Activated CD8-positive, alpha-beta memory T cell treated with anti-CD3 and anti-CD28 coated beads, Interleukin-2, amount 50 U/mL, for 1 hour (primary cell): ENCODE results near the gene CCDC187.

Source experiments
- DNase-seq: peaks from one replicate; pipeline ENCODE4 v3.0.0-alpha.2; 2020; ENCODE audit errors: extremely low read depth

CCDC187 gene

GRCh38 chr9:136297016-136297691 is 6.7 kb downstream of the CCDC187 start:
- DNase-seq = no peak

GRCh38 chr9:136296434-136297015 is 7.4 kb downstream of the CCDC187 start:
- DNase-seq = no peak

GRCh38 chr9:136295542-136296433 is 8.1 kb downstream of the CCDC187 start:
- no peak for DNase-seq

GRCh38 chr9:136295055-136295454 is 8.8 kb downstream of the CCDC187 start:
- DNase-seq = no peak

- no peak for DNase-seq
Measured at GRCh38 chr9:136294437-136294836, 9.5 kb downstream of the CCDC187 start.

- no peak for DNase-seq
Measured at GRCh38 chr9:136293476-136294077, 10.3 kb downstream of the CCDC187 start.

GRCh38 chr9:136292591-136293448 is 11.1 kb downstream of the CCDC187 start:
- DNase-seq = no peak

- no peak for DNase-seq
Measured at GRCh38 chr9:136292026-136292538, 11.8 kb downstream of the CCDC187 start.

GRCh38 chr9:136291306-136292025 is 12.4 kb downstream of the CCDC187 start:
- no peak for DNase-seq

GRCh38 chr9:136290508-136291000 is 13.3 kb downstream of the CCDC187 start:
- DNase-seq = no peak

- no peak for DNase-seq
Measured at GRCh38 chr9:136289651-136290507, 14.0 kb downstream of the CCDC187 start.

- DNase-seq = no peak
Measured at GRCh38 chr9:136287960-136288753, 15.7 kb downstream of the CCDC187 start.

- DNase-seq = no peak
Measured at GRCh38 chr9:136286987-136287379, 16.9 kb downstream of the CCDC187 start.

GRCh38 chr9:136286359-136286986 is 17.4 kb downstream of the CCDC187 start:
- no peak for DNase-seq

GRCh38 chr9:136285501-136286358 is 18.2 kb downstream of the CCDC187 start:
- DNase-seq = no peak

- DNase-seq = no peak
Measured at GRCh38 chr9:136284951-136285350, 18.9 kb downstream of the CCDC187 start.

- DNase-seq = no peak
Measured at GRCh38 chr9:136284311-136284710, 19.6 kb downstream of the CCDC187 start.
